ENCODE data around the gene CCDC146. TPM values are rescaled to one million over a fixed set of nuclear protein-coding genes. Genes with fewer than 3 reads are reported as not detected.
A peak's percentile ranks its signal among the peaks of the same experiment; 100 is the strongest.
"Not testable (repeated sequence)": the region's sequence is repeated elsewhere in the genome, so short reads cannot be mapped to it uniquely, and the experiment has no call there.

The CCDC146 gene
- polyA plus RNA-seq, 1 experiment = 8.8 TPM

DNA sequence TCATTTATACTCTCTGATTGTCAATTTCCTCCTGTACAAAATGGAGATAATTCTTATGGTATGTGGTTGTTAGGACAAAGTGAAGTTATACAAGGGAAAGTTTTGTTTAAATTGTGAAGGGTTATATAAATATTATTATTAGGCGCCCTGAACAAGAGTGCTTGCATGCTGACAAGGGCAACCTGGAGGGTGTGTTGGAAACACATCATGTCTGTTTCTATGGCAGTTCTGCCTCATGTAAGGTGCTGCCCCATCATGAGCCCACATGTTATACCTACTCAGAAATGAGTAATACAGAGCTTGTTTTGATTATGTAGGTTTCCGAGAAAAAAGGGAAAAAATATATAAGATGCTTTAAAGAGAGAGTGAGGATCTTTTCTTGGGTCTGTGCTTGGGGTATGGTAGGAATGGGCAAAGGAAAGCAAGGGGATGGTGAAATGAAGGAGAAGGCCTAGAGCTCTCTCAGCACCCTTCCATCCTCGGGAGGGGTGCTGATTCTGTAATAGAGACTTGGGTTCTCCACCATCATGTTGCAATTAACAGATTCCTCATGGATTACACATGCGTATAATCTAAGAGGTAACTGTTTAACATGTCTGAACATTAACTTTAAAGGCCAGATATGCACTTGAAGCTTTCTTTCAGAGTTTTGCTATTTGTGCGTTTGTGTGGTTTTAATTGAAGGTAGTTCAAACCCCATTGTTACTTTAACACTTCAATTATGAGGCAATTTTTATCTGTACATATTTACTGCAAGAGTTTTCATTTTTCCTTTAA, 33.4 kb downstream of the CCDC146 start:
- H3K27me3 ChIP-seq (ENCODE audit: control insufficient read depth, insufficient read depth, low read length); H3K4me3 ChIP-seq (ENCODE audit: low read depth, low read length); CTCF ChIA-PET; H3K9me3 ChIP-seq (ENCODE audit: control insufficient read depth, insufficient read depth, low read length); POLR2A ChIA-PET; H3K27ac ChIP-seq (ENCODE audit: low read depth, low read length): not testable (repeated sequence)
- DNase-seq (ENCODE audit: low read depth, low spot score) = peak; percentile 23

DNA sequence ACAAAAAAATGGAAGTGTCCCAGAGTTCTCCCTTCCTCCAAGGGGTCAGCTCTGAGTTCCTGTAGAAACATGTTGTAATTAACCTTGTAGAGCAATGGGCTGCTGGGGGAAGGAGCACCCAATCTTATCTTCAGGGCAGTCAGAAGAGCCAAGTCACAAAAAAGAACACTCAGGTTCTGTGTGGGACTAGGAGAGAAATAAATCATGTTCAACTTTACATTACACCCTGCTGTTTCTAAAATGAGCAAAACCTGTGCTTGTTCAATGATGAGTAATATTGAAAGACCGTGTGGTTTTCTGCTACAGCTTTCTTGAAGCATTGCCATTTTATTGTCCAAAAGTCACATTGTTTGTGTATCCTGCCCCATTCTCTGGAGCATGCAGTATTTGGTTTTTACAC, 34.6 kb downstream of the CCDC146 start:
- CTCF ChIA-PET; POLR2A ChIA-PET; DNase-seq (ENCODE audit: low read depth, low spot score); H3K9me3 ChIP-seq (ENCODE audit: control insufficient read depth, insufficient read depth, low read length); H3K27me3 ChIP-seq (ENCODE audit: control insufficient read depth, insufficient read depth, low read length); H3K4me3 ChIP-seq (ENCODE audit: low read depth, low read length); H3K27ac ChIP-seq (ENCODE audit: low read depth, low read length): not testable (repeated sequence)

GRCh38 chr7:77157446-77157845, 35.0 kb downstream of the CCDC146 start:
- Histone ChIP-seq H3K9me3 (ENCODE audit: control insufficient read depth, insufficient read depth, low read length) (no peaks in the 10 kb centered on the region), H3K27me3 (ENCODE audit: control insufficient read depth, insufficient read depth, low read length) (no peaks in the 10 kb centered on the region), H3K27ac (ENCODE audit: low read depth, low read length) (peak overlapping the region; percentile 47), H3K4me3 (ENCODE audit: low read depth, low read length) (no peak overlapping the region)
- TF ChIP-seq, protein P1, sequence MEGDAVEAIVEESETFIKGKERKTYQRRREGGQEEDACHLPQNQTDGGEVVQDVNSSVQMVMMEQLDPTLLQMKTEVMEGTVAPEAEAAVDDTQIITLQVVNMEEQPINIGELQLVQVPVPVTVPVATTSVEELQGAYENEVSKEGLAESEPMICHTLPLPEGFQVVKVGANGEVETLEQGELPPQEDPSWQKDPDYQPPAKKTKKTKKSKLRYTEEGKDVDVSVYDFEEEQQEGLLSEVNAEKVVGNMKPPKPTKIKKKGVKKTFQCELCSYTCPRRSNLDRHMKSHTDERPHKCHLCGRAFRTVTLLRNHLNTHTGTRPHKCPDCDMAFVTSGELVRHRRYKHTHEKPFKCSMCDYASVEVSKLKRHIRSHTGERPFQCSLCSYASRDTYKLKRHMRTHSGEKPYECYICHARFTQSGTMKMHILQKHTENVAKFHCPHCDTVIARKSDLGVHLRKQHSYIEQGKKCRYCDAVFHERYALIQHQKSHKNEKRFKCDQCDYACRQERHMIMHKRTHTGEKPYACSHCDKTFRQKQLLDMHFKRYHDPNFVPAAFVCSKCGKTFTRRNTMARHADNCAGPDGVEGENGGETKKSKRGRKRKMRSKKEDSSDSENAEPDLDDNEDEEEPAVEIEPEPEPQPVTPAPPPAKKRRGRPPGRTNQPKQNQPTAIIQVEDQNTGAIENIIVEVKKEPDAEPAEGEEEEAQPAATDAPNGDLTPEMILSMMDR (IDR thresholded peaks at IDR 0.05; ENCODE audit: low read depth, low read length) = no peak
- no peak for DNase-seq (ENCODE audit: low read depth, low spot score)
- CTCF ChIA-PET = no interaction called here
- POLR2A ChIA-PET = no interaction called here

GRCh38 chr7:77171073-77171472, 48.7 kb downstream of the CCDC146 start:
- H3K27me3 ChIP-seq (ENCODE audit: control insufficient read depth, insufficient read depth, low read length); CTCF ChIA-PET; POLR2A ChIA-PET; H3K27ac ChIP-seq (ENCODE audit: low read depth, low read length); H3K9me3 ChIP-seq (ENCODE audit: control insufficient read depth, insufficient read depth, low read length); DNase-seq (ENCODE audit: low read depth, low spot score); H3K4me3 ChIP-seq (ENCODE audit: low read depth, low read length): not testable (repeated sequence)

DNA sequence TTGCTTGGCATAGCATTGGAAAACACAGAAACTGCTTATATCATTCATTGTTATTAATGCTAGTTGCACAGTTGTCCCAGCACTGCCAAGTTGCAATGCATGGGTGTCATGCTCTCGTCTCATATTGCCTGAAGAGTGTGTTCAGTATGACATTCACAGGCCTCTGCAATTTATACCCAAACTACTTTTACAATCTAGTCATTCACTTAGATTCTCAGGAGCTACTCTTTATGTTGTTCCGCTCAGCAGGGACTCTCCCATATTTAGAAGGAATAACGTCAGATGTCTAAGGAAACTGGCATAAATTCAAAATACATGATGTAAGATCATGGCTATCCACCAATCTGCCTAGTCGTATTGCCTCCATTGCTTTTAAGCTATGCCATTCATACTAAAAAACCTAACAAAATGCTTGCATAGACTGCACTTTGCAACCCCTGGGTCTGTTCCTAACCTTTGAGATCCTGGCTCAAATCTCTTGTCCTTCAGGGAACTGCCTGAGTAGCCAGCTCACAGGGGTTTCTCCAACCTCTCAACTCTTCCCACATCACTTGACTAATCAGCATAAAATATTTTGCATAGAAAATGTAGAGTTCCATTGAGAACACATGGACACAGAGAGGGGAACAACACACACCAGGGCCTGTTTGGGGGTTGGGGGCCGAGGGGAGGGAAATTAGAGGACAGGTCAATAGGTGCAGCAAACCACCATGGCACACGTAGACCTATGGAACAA, 50.2 kb downstream of the CCDC146 start:
- POLR2A ChIA-PET; H3K27me3 ChIP-seq (ENCODE audit: control insufficient read depth, insufficient read depth, low read length); H3K27ac ChIP-seq (ENCODE audit: low read depth, low read length); H3K9me3 ChIP-seq (ENCODE audit: control insufficient read depth, insufficient read depth, low read length); CTCF ChIA-PET; DNase-seq (ENCODE audit: low read depth, low spot score); H3K4me3 ChIP-seq (ENCODE audit: low read depth, low read length): not testable (repeated sequence)

DNA sequence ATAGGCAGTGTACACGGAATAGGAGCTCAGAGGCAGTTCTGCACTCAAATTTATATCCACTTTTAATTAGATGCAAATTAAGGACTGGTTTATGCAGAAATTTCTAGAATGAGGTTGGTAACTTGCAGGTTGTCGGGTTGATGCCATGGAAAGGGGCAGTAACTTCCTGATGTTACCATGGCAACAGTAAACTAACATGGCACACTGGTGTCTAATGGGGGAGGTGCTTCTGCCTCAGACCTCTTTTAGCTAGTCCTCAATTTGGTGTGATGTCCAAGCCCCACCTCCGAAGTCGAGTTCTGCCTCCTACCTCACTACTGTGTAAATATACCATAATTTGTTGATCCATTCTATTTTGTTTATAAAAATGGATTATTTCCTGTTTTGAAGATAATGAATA, 52.0 kb downstream of the CCDC146 start:
- H3K9me3 ChIP-seq (ENCODE audit: control insufficient read depth, insufficient read depth, low read length); H3K27me3 ChIP-seq (ENCODE audit: control insufficient read depth, insufficient read depth, low read length); H3K27ac ChIP-seq (ENCODE audit: low read depth, low read length); DNase-seq (ENCODE audit: low read depth, low spot score); CTCF ChIA-PET; POLR2A ChIA-PET; H3K4me3 ChIP-seq (ENCODE audit: low read depth, low read length): not testable (repeated sequence)

DNA sequence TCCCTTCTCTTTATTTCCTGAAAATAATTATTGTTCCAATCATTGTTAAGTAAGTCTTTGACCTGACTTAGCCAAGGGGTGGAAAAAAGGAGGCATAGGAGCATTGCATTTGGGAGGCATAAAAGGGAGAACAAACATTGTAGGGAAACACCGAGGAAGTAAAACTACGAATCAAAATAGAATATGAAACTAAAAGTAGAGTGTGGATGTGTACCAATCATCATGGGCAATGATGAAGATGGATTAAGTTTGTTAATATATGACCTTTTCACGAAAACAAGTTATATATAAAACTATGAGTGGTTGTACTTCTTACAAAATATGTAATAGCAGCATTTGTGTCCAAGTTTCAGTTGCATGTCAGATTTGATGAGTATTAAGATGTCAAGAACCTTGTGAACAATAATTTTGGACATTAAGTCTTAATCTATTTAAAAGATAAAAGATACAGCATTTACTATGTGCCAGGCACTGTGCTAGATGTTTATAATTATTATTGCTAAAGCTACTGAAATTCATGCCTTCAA, 52.9 kb downstream of the CCDC146 start:
- H3K27me3 ChIP-seq (ENCODE audit: control insufficient read depth, insufficient read depth, low read length); H3K4me3 ChIP-seq (ENCODE audit: low read depth, low read length); H3K9me3 ChIP-seq (ENCODE audit: control insufficient read depth, insufficient read depth, low read length); H3K27ac ChIP-seq (ENCODE audit: low read depth, low read length); POLR2A ChIA-PET; DNase-seq (ENCODE audit: low read depth, low spot score); CTCF ChIA-PET: not testable (repeated sequence)

- H3K27ac ChIP-seq (ENCODE audit: low read depth, low read length); H3K4me3 ChIP-seq (ENCODE audit: low read depth, low read length); H3K9me3 ChIP-seq (ENCODE audit: control insufficient read depth, insufficient read depth, low read length); CTCF ChIA-PET; DNase-seq (ENCODE audit: low read depth, low spot score); POLR2A ChIA-PET; H3K27me3 ChIP-seq (ENCODE audit: control insufficient read depth, insufficient read depth, low read length): not testable (repeated sequence)
Measured at GRCh38 chr7:77177321-77177904, 55.0 kb downstream of the CCDC146 start.

- DNase-seq (ENCODE audit: low read depth, low spot score); CTCF ChIA-PET; H3K27ac ChIP-seq (ENCODE audit: low read depth, low read length); H3K27me3 ChIP-seq (ENCODE audit: control insufficient read depth, insufficient read depth, low read length); H3K4me3 ChIP-seq (ENCODE audit: low read depth, low read length); POLR2A ChIA-PET; H3K9me3 ChIP-seq (ENCODE audit: control insufficient read depth, insufficient read depth, low read length): not testable (repeated sequence)
Measured at GRCh38 chr7:77178024-77178423, 55.6 kb downstream of the CCDC146 start.
